ENCODE measurements around the gene CALB2.
A peak's percentile ranks its signal among the peaks of the same experiment; 100 is the strongest.

Gene CALB2

GRCh38 chr16:71408536-71408935 is 50.0 kb downstream of the CALB2 start:
- TF ChIP-seq, protein P1, sequence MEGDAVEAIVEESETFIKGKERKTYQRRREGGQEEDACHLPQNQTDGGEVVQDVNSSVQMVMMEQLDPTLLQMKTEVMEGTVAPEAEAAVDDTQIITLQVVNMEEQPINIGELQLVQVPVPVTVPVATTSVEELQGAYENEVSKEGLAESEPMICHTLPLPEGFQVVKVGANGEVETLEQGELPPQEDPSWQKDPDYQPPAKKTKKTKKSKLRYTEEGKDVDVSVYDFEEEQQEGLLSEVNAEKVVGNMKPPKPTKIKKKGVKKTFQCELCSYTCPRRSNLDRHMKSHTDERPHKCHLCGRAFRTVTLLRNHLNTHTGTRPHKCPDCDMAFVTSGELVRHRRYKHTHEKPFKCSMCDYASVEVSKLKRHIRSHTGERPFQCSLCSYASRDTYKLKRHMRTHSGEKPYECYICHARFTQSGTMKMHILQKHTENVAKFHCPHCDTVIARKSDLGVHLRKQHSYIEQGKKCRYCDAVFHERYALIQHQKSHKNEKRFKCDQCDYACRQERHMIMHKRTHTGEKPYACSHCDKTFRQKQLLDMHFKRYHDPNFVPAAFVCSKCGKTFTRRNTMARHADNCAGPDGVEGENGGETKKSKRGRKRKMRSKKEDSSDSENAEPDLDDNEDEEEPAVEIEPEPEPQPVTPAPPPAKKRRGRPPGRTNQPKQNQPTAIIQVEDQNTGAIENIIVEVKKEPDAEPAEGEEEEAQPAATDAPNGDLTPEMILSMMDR (IDR thresholded peaks at IDR 0.05; ENCODE audit: extremely low read depth, missing control alignments): no peak
- no peak for DNase-seq (ENCODE audit: low spot score)

DNA sequence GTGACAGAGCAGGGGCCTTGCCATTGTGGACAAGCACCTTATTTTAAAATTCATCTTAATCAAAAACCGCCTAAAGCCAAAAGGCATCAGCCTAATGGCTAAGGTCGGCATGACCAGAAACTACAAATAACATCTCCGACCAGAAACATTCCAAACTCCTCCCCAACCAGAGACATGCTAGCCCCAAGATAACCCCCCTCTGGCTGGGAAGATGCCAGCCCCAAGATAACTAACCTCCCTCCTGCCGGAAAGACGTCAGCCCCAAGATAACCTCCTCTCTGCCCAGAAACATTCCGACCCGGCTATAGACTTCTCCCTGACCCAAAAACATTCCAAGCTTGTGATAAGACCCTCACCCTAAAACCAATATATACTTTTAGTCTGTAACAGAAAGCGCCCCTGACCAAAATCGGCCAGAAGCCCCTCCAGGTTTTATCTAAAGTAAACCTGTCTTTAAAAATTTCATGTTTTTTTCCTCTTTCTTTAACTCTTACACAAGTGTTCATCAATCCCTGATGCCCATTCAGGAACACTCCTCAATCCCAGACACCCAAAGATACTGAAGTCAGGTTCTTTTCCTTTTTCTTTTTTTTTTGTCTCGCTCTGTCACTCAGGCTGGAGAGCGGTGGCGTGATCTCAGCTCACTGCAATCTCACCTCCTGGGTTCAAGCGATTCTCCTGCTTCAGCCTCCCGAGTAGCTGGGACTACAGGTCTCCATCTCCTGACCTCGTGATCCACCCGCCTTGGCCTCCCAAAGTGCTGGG is 50.7 kb downstream of the CALB2 start:
- TF ChIP-seq, protein P1 (IDR thresholded peaks at IDR 0.05; ENCODE audit: extremely low read depth, missing control alignments): no peak
- DNase-seq (ENCODE audit: low spot score): no peak

DNA sequence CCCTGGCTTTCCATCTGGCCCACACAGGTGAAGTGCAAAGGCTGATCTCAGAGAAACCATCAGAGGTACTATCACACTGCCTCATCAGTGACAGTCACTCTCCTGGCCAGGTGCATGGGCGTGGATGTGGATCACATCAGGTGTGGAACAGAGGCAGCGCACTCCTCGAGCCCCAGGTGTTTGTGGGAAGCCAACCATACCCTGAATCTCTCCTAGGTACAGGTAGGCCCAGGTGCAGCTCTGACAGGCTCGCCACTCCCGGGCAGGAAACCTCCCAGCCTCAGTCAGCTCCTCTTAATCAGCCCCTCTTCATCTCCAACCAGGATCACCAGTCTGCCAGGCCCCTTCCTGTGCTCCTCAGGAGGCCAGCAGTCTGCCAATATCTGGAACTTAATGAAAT is 51.6 kb downstream of the CALB2 start:
- no peak for DNase-seq (ENCODE audit: low spot score)

GRCh38 chr16:71412270-71413160 is 54.0 kb downstream of the CALB2 start:
- peak; percentile 83 for DNase-seq (ENCODE audit: low spot score)
- TF ChIP-seq, protein P1 (IDR thresholded peaks at IDR 0.05; ENCODE audit: extremely low read depth, missing control alignments): peak; percentile 59

More for the DNA sequence above, 51.6 kb downstream of the CALB2 start:
- TF ChIP-seq, protein P1 (IDR thresholded peaks at IDR 0.05; ENCODE audit: extremely low read depth, missing control alignments): no peak

GRCh38 chr16:71413341-71413740 is 54.8 kb downstream of the CALB2 start:
- TF ChIP-seq, protein P1 (IDR thresholded peaks at IDR 0.05; ENCODE audit: extremely low read depth, missing control alignments): no peak
- no peak for DNase-seq (ENCODE audit: low spot score)

GRCh38 chr16:71414038-71414437 is 55.5 kb downstream of the CALB2 start:
- TF ChIP-seq, protein P1 (IDR thresholded peaks at IDR 0.05; ENCODE audit: extremely low read depth, missing control alignments): no peak
- DNase-seq (ENCODE audit: low spot score): no peak

DNA sequence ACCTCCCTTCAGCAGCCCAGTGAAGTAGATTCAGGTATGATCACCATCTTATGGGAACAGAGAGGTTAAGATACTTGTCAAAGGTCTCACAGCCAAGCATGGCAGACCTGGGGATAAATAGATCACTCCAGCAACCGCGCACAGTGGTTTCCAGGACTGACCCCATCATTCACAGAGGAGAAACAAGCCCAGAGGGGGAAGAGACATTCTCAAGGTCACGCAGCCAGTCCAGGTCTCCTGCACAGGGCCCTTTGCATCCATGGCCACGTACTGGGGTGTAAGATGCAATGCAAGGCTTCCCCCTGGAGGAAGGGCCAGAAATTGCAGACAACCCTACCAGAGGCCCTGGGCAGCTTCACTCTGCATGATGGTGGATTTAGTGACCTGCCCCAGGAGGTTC is 63.4 kb downstream of the CALB2 start:
- DNase-seq (ENCODE audit: low spot score): peak; percentile 67
- TF ChIP-seq, protein P1 (IDR thresholded peaks at IDR 0.05; ENCODE audit: extremely low read depth, missing control alignments): peak; percentile 9

Data from GM20000 (cell line).